Right atrium auricular region (tissue), 2 donors: ENCODE measurements around the gene DNHD1. TPM values are rescaled to one million over a fixed set of nuclear protein-coding genes. Genes with fewer than 3 reads are reported as not detected.

ENCODE experiments used
- DNase-seq: peaks from one replicate; pipeline ENCODE4 v3.0.0-alpha.2; 2019; ENCODE audit warnings: low spot score
- H3K27ac ChIP-seq, 2 donors: fragments of 200-600 bp; sonication (generic); 1 replicate in 1 of 2; 2 replicates in 1 of 2; pipeline ENCODE4 v1.5.1; 2016 to 2019
- H3K27me3 ChIP-seq, 2 donors: fragments of 200-600 bp; sonication (generic); one replicate each; pipeline versions ENCODE4 v1.5.1 to v1.6.0; 2017 to 2019
- H3K36me3 ChIP-seq: fragments of 200-600 bp; sonication (generic); one replicate; pipeline ENCODE4 v1.5.1; 2016
- H3K4me1 ChIP-seq, 2 donors: fragments of 200-600 bp; sonication (generic); one replicate each; pipeline versions ENCODE4 v1.5.1 to v1.6.0; 2017 to 2019
- H3K4me3 ChIP-seq, 2 donors: fragments of 200-600 bp; sonication (generic); 1 replicate in 1 of 2; 2 replicates in 1 of 2; pipeline ENCODE4 v1.5.1; 2017 to 2019; ENCODE audit warnings: mild to moderate bottlenecking in 1 of 2, moderate library complexity in 1 of 2
- H3K9me3 ChIP-seq, 2 donors: fragments of 200-600 bp; sonication (generic); one replicate each; pipeline ENCODE4 v1.5.1; 2019
- total RNA-seq, 2 donors: library from RNA; depleted of rRNA; stranded (reverse); fragments of >200 nt; gene quantifications; one replicate each; pipeline ENCODE4 v1.1.0, GENCODE V29; 2016
- TF ChIP-seq, protein P1 (sequence below), 2 donors: fragments of 200-600 bp; sonication (generic); IDR thresholded peaks; one replicate each; pipeline ENCODE4 v1.5.1; 2019; ENCODE audit warnings: antibody characterized with exemption in 2 of 2

Gene DNHD1
- total RNA-seq, 2 donors from 2014 or later: 4.4 to 4.8 TPM

DNA sequence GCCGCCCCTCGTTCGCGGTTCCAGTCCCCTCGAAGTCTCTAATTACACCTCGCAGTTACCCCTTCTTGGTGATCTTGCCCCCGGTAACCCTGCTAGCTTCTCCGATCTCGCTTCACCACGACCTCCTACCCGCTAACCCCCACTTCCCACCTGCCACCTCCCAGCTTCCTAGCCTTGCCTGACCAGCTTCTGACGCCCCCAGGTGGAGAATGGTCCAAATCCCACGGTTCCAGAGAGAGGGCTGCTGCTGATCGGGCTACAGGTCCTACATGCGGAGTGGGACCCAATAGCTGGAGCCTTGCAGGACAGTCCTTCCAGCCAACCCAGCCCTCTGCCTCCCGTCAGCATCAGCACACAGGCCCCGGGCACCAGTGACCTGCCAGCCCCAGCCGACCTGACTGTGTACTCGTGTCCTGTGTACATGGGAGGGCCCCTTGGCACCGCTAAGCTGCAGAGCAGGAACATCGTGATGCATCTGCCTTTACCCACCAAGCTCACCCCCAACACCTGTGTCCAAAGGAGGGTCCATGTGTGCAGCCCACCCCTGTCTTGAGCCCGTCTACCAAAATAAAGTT lies 74.4 kb downstream of the DNHD1 start:
- no peaks in the 10 kb centered on the region for H3K27me3 ChIP-seq
- H3K9me3 ChIP-seq: no peaks in the 10 kb centered on the region
- TF ChIP-seq, protein P1, sequence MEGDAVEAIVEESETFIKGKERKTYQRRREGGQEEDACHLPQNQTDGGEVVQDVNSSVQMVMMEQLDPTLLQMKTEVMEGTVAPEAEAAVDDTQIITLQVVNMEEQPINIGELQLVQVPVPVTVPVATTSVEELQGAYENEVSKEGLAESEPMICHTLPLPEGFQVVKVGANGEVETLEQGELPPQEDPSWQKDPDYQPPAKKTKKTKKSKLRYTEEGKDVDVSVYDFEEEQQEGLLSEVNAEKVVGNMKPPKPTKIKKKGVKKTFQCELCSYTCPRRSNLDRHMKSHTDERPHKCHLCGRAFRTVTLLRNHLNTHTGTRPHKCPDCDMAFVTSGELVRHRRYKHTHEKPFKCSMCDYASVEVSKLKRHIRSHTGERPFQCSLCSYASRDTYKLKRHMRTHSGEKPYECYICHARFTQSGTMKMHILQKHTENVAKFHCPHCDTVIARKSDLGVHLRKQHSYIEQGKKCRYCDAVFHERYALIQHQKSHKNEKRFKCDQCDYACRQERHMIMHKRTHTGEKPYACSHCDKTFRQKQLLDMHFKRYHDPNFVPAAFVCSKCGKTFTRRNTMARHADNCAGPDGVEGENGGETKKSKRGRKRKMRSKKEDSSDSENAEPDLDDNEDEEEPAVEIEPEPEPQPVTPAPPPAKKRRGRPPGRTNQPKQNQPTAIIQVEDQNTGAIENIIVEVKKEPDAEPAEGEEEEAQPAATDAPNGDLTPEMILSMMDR (IDR thresholded peaks at IDR 0.05): no peak
- no peak for DNase-seq
- no peak overlapping the region for H3K4me3 ChIP-seq
- H3K36me3 ChIP-seq: no peaks in the 10 kb centered on the region
- H3K27ac ChIP-seq: no peak overlapping the region
- peaks cover 0 to 12% of the 10 kb centered on the region in 2 donors for H3K4me1 ChIP-seq

DNA sequence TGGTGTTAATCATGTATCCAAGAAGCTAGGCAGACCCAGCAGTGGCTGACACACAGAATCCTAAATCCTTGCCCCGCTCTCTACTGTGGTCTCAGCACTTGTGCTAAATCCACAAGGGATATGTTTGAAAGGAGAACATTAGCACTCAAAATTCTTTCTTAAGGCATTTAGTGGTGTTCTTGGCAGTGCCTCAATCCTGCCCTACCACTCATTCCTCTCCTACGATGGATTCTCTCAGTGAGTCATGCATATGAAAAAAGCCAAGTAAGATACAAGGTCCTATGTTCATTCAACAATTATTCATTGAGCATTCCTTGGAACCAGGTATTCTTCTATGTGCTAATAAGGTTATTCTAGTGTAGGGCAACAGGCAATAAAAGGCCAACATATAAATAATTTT lies 75.1 kb downstream of the DNHD1 start:
- Histone ChIP-seq H3K4me3 (no peak overlapping the region), H3K27ac (no peak overlapping the region), H3K36me3 (no peaks in the 10 kb centered on the region), H3K27me3 (no peaks in the 10 kb centered on the region), H3K9me3 (no peaks in the 10 kb centered on the region), H3K4me1 (peaks cover 0 to 19% of the 10 kb centered on the region in 2 donors)
- DNase-seq: no peak
- TF ChIP-seq, protein P1 (IDR thresholded peaks at IDR 0.05): no peak

DNA sequence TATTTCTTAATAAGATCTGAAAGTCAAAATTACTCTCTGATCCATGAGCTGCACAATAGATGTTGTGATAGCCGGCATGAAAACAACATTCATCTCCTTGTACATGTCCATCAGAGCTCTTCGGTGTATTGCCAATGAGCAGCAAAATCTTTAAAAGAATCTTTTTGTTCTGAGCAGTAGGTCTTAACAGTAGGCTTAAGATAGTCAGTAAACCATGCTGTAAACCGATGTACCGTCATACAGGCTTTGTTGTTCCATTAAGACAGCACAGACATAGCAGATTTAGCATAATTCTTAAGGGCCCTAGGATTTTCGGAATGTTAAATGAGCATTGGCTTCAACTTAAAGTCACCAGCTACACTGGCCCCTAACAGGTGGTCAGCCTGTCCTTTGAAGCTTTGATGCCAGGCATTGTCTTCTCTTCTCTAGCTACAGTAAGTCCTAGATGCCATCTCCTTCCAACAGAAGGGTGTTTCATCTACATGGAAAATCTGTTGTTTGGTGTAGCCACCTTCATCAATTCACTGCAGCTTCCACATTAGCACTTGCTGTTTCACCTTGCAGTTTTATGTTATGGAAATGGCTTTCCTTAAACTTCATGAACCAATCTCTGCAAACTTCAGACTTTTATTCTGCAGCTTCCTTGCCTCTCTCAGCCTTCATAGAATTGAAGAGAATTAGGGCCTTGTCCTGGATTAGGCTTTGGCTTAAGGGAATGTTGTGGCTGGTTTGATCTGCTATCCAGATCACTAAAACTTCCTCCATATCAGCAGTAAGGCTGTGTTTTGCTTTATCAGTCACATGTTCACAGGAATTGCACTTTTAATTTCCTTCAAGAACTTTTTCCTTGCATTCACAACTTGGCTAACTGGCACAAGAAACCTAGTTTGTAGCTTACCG lies 78.0 kb downstream of the DNHD1 start:
- no peak for DNase-seq
- no peaks in the 10 kb centered on the region for H3K36me3 ChIP-seq
- TF ChIP-seq, protein P1 (IDR thresholded peaks at IDR 0.05): no peak
- H3K27ac ChIP-seq: no peak overlapping the region
- H3K4me1 ChIP-seq: peaks cover 0 to 17% of the 10 kb centered on the region in 2 donors
- no peaks in the 10 kb centered on the region for H3K27me3 ChIP-seq
- no peak overlapping the region for H3K4me3 ChIP-seq
- no peaks in the 10 kb centered on the region for H3K9me3 ChIP-seq

DNA sequence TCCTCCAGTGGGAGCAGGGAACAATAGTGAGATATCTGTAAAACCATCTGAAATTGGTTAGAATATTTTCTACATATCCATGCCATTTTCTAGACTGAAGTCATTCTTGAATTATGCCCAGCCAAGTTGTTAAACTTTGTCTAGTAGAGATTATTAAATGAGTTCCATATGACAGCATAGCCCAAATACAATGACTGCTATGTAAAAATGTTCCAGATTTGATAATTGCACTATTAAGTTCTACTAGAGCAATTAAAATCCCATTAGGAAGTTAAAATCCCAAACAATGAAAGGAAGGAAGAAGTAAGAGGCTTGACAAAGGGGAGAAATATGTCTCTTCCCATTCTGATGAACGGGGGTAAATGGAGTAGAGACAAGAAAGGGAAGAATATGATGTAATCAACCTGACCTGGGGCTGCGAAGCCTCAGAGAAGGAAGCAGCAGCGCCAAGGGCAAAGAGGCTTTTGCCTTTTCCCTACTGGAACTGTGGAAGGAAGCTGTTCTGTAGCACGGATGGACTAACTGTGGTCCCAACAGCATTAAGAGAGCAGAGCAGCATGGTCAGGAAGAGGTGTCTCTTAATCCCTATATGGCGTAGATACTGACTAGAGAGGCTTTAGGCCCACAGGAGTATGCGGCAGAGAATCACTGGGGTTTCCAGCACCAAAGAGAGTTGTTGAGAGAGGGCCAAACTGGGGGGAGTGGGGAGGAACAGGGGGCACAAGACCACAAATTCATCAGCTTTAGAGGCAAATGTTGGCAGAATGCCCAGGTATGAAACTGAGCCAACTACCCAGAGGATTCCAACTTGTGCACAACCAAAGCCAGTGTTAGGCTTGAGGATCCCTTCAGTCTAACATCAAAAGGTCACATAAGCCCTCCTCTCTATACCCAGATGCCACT lies 79.6 kb downstream of the DNHD1 start:
- no peaks in the 10 kb centered on the region for H3K9me3 ChIP-seq
- no peak for DNase-seq
- H3K27ac ChIP-seq: peak overlapping the region; percentile 46 to 56
- TF ChIP-seq, protein P1 (IDR thresholded peaks at IDR 0.05): no peak
- no peak overlapping the region for H3K4me3 ChIP-seq
- peaks cover 0 to 14% of the 10 kb centered on the region in 2 donors for H3K4me1 ChIP-seq
- H3K36me3 ChIP-seq: no peaks in the 10 kb centered on the region
- no peaks in the 10 kb centered on the region for H3K27me3 ChIP-seq

DNA sequence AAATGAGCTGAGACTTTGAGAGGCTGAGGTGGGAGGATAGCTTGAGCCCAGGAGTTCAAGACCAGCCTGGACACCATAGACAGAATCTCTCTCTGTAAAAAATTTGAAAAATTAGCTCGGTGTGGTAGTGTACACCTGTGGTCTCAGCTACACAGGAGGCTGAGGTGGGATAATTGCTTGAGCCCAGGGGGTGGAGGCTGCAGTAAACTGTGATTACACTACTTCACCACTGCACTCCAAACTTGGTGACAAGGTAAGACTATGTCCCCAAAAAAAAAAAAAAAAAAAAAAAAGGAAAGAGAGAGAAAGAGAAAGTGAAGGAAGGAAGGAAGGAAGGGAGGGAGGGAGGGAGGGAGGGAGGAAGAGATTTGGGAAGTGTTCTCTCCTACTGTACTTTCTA lies 81.1 kb downstream of the DNHD1 start:
- no peaks in the 10 kb centered on the region for H3K27me3 ChIP-seq
- H3K36me3 ChIP-seq: no peaks in the 10 kb centered on the region
- H3K4me3 ChIP-seq: no peak overlapping the region
- H3K27ac ChIP-seq: no peak overlapping the region
- TF ChIP-seq, protein P1 (IDR thresholded peaks at IDR 0.05): no peak
- DNase-seq: no peak
- peaks cover 0 to 14% of the 10 kb centered on the region in 2 donors for H3K4me1 ChIP-seq
- H3K9me3 ChIP-seq: peaks cover 0 to 10% of the 10 kb centered on the region in 2 donors
